ENCODE data around the gene ATP13A4. TPM values are rescaled to one million over a fixed set of nuclear protein-coding genes. Genes with fewer than 3 reads are reported as not detected.

Gene ATP13A4
- total and polyA plus RNA-seq, 2 donors (not counting 1 experiment from before 2014, with no cell fraction given), result 1.7 to 6.4 TPM

DNA sequence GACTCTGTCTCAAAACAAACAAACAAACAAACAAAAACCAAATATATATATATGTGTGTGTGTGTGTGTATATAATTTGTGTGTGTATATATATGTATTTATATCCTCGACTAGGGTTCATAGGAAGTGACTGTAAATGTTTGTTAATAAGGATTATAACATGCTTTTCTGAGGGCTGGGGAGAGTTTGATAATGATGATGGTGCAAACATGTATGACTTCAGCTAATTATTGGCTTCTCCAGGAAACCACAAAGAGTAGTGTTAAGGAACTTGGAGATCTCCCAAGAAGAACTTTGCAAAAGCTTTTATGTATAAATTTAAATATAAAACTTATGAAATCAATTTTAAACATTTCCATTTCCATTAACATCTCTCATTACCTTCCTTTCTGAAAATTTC is 34.4 kb upstream of the ATP13A4 start:
- Histone ChIP-seq H3K27me3 (replicated peaks in 1 of 4; ENCODE audit: control extremely low read depth in 1 of 4, control insufficient read depth in 3 of 4, insufficient read depth in 4 of 4, low read length in 3 of 4) (no peaks in the 10 kb centered on the region), H3K4me3 (ENCODE audit: control extremely low read depth in 1 of 5, extremely low read depth in 1 of 5, insufficient read depth in 1 of 5, low read depth in 2 of 5, low read length in 4 of 5) (no peak overlapping the region), H2AFZ (ENCODE audit: insufficient read depth, low read depth, low read length, poor library complexity, severe bottlenecking) (no peak overlapping the region), H3K9me3 (ENCODE audit: control extremely low read depth in 1 of 3, control insufficient read depth in 2 of 3, insufficient read depth in 1 of 3, low read length in 2 of 3) (no peaks in the 10 kb centered on the region), H3K4me1 (ENCODE audit: control insufficient read depth in 2 of 2, insufficient read depth in 2 of 2, low read length in 2 of 2) (peaks cover 14 to 15% of the 10 kb centered on the region in 2 donors), H3K79me2 (ENCODE audit: control insufficient read depth, insufficient read depth, low read length) (peaks cover 28% of the 10 kb centered on the region), H3K9ac (ENCODE audit: low read length) (no peak overlapping the region), H3K36me3 (replicated peaks in 1 of 2; ENCODE audit: control extremely low read depth in 1 of 2, control insufficient read depth in 1 of 2, extremely low read depth in 1 of 2, insufficient read depth in 2 of 2, low read length in 1 of 2) (no peaks in the 10 kb centered on the region), H3K4me2 (replicated peaks; ENCODE audit: low read depth, low read length, poor library complexity, severe bottlenecking) (no peak overlapping the region), H3K27ac (ENCODE audit: low read length in 2 of 2) (no peak overlapping the region), H4K20me1 (ENCODE audit: control insufficient read depth, insufficient read depth, low read length, poor library complexity, severe bottlenecking) (no peaks in the 10 kb centered on the region)
- Mint-ChIP-seq H3K27me3 (no peaks in the 10 kb centered on the region), H3K4me1 (peaks cover 22% of the 10 kb centered on the region), H3K9me3 (ENCODE audit: insufficient read depth) (no peaks in the 10 kb centered on the region), H3K27ac (no peak overlapping the region), H3K4me3 (no peak overlapping the region)
- no CpG with 5 or more reads among the region's 1 CpG for WGBS (ENCODE audit: insufficient coverage)
- ATAC-seq (ENCODE audit: low read depth) (no peak), DNase-seq (no peak)
- intact Hi-C loops (cut with micrococcal nuclease), result no loop called here
- ChIA-PET POLR2A (no interaction called here), CTCF (no interaction called here)
- no peak for TF ChIP-seq EZH2 (IDR thresholded peaks at IDR 0.05; ENCODE audit: borderline replicate concordance, insufficient read depth, low read depth, low read length, poor library complexity, severe bottlenecking)
- TF ChIP-seq, protein P1, sequence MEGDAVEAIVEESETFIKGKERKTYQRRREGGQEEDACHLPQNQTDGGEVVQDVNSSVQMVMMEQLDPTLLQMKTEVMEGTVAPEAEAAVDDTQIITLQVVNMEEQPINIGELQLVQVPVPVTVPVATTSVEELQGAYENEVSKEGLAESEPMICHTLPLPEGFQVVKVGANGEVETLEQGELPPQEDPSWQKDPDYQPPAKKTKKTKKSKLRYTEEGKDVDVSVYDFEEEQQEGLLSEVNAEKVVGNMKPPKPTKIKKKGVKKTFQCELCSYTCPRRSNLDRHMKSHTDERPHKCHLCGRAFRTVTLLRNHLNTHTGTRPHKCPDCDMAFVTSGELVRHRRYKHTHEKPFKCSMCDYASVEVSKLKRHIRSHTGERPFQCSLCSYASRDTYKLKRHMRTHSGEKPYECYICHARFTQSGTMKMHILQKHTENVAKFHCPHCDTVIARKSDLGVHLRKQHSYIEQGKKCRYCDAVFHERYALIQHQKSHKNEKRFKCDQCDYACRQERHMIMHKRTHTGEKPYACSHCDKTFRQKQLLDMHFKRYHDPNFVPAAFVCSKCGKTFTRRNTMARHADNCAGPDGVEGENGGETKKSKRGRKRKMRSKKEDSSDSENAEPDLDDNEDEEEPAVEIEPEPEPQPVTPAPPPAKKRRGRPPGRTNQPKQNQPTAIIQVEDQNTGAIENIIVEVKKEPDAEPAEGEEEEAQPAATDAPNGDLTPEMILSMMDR (IDR thresholded peaks at IDR 0.05), result no peak

DNA sequence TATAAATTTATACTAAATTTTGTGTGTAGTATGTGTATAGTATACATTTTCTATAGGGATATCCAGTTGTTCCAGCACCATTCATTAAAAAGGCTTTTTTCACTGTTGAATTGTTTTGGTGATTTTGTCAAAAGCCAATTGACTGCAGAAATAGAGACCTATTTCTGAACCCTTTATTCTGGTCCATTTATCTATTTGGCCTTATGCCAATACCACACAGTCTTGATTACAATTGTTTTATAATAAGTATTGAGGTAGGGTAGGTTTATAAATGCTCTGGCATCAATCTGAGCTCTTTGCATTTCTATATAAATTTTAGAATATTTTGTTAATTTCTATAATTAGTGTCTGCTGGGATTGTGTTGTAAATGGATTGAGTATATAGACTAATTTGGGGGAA is 31.8 kb upstream of the ATP13A4 start:
- H3K27me3 ChIP-seq (replicated peaks in 1 of 4; ENCODE audit: control extremely low read depth in 1 of 4, control insufficient read depth in 3 of 4, insufficient read depth in 4 of 4, low read length in 3 of 4), result no peaks in the 10 kb centered on the region
- no peaks in the 10 kb centered on the region for H3K9me3 Mint-ChIP-seq (ENCODE audit: insufficient read depth)
- ATAC-seq (ENCODE audit: low read depth) (no peak), DNase-seq (no peak)
- peaks cover 2% of the 10 kb centered on the region for H3K79me2 ChIP-seq (ENCODE audit: control insufficient read depth, insufficient read depth, low read length)
- intact Hi-C loops (cut with micrococcal nuclease), result no loop called here
- ChIA-PET CTCF (interaction anchor here (1.1 kb wide), 1 partner anchor 14 kb away, joined by 3 read pairs; no protein-coding TSS in a partner anchor), POLR2A (no interaction called here)
- no peak overlapping the region for H3K4me2 ChIP-seq (replicated peaks; ENCODE audit: low read depth, low read length, poor library complexity, severe bottlenecking)
- no peak overlapping the region for H3K27ac Mint-ChIP-seq
- no peaks in the 10 kb centered on the region for H3K4me1 ChIP-seq (ENCODE audit: control insufficient read depth in 2 of 2, insufficient read depth in 2 of 2, low read length in 2 of 2)
- H3K9me3 ChIP-seq (ENCODE audit: control extremely low read depth in 1 of 3, control insufficient read depth in 2 of 3, insufficient read depth in 1 of 3, low read length in 2 of 3), result no peaks in the 10 kb centered on the region
- no peak overlapping the region for H3K4me3 Mint-ChIP-seq
- H3K9ac ChIP-seq (ENCODE audit: low read length), result no peak overlapping the region
- no peak overlapping the region for H3K27ac ChIP-seq (ENCODE audit: low read length in 2 of 2)
- no peaks in the 10 kb centered on the region for H3K27me3 Mint-ChIP-seq
- TF ChIP-seq, protein P1 (IDR thresholded peaks at IDR 0.05), result no peak
- no peak for TF ChIP-seq EZH2 (IDR thresholded peaks at IDR 0.05; ENCODE audit: borderline replicate concordance, insufficient read depth, low read depth, low read length, poor library complexity, severe bottlenecking)
- no peaks in the 10 kb centered on the region for H3K36me3 ChIP-seq (replicated peaks in 1 of 2; ENCODE audit: control extremely low read depth in 1 of 2, control insufficient read depth in 1 of 2, extremely low read depth in 1 of 2, insufficient read depth in 2 of 2, low read length in 1 of 2)
- no peak overlapping the region for H2AFZ ChIP-seq (ENCODE audit: insufficient read depth, low read depth, low read length, poor library complexity, severe bottlenecking)
- no peaks in the 10 kb centered on the region for H4K20me1 ChIP-seq (ENCODE audit: control insufficient read depth, insufficient read depth, low read length, poor library complexity, severe bottlenecking)
- H3K4me1 Mint-ChIP-seq, result peaks cover 2% of the 10 kb centered on the region
- H3K4me3 ChIP-seq (ENCODE audit: control extremely low read depth in 1 of 5, extremely low read depth in 1 of 5, insufficient read depth in 1 of 5, low read depth in 2 of 5, low read length in 4 of 5), result no peak overlapping the region
